ENCODE results near the gene HSPA1A. TPM values are rescaled to one million over a fixed set of nuclear protein-coding genes. Genes with fewer than 3 reads are reported as not detected.

Gene HSPA1A
- total and polyA plus RNA-seq, 9 of the 15 experiments (the other 6 are each of a cell fraction or from before 2014, with no cell fraction given), result 2.2 to 273 (median 107) TPM

DNA sequence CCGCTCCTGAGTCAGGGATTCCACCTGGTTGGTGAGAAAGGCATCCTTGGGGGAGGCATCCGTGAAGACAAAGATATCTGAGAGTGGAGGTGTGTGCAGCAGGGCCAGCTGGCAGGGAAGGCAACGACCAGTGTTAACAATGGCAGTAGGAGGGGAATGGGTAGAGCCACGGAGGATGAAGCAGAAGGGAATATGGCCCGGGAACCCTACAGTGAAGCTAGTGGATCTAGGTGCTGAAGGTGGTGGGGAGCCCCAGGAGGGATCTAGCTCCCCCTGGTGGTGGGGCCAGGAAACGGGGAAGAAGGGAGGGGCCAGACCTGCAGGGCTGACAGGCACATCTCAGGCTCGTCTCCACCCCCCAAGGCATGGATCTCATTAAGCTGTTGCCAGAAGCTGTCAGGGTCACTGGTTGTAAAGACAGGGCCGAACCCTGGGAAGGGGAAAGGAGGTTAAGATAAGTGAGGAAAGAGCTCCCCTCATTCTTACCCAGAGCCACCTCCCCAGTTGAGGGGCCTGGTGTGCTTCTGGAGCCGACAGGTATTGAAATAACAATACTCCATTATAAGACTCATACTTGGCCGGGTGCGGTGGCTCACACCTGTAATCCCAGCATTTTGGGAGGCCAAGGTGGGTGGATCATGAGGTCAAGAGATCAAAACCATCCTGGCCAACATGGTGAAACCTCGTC is 45.5 kb upstream of the HSPA1A start (continued):
- TF ChIP-seq ATF2 (CRISPR knock-in tag; IDR thresholded peaks at IDR 0.05) (no peak), ETV6 (IDR thresholded peaks at IDR 0.05; ENCODE audit: borderline replicate concordance in 1 of 2, low read depth in 2 of 2, low read length in 1 of 2) (0 out of 4 replicates have a peak, but pooled peaks of 1 of the 2 experiments have one; percentile 63), ETV6 (CRISPR knock-in tag; IDR thresholded peaks at IDR 0.05; ENCODE audit: borderline replicate concordance) (0 out of 2 replicates have a peak, but pooled peaks have one; percentile 81), SMARCE1 (IDR thresholded peaks at IDR 0.05) (peak; percentile 70; the same call in 1 of the 2 replicates), TRIM24 (IDR thresholded peaks at IDR 0.05) (no peak), ZNF764 (CRISPR knock-in tag; IDR thresholded peaks at IDR 0.05; ENCODE audit: low read depth) (no peak), JUN (IDR thresholded peaks at IDR 0.05; ENCODE audit: borderline replicate concordance, low read depth, low read length) (peak; percentile 89), JUN (CRISPR knock-in tag; IDR thresholded peaks at IDR 0.05; ENCODE audit: borderline replicate concordance) (0 out of 2 replicates have a peak, but pooled peaks have one; percentile 47), RBM34 (IDR thresholded peaks at IDR 0.05; ENCODE audit: borderline replicate concordance, insufficient read depth, low read length) (no peak), CBX3 (IDR thresholded peaks at IDR 0.05; ENCODE audit: borderline replicate concordance in 1 of 2, low read length in 2 of 2) (peak in 1 of 2 experiments; percentile 88; a peak in 1 of 3 replicates), MECOM (CRISPR knock-in tag; IDR thresholded peaks at IDR 0.05) (no peak), MTA1 (IDR thresholded peaks at IDR 0.05; ENCODE audit: borderline replicate concordance) (peak; percentile 78; the same call in 1 of the 2 replicates), ARID1B (IDR thresholded peaks at IDR 0.05) (peak; percentile 60), ZBTB9 (CRISPR knock-in tag; IDR thresholded peaks at IDR 0.05) (peak; percentile 65; the same call in 1 of the 2 replicates), ZSCAN32 (CRISPR knock-in tag; IDR thresholded peaks at IDR 0.05) (0 out of 2 replicates have a peak, but pooled peaks have one; percentile 10), MAZ (CRISPR knock-in tag; conservative IDR thresholded peaks at IDR 0.05 in 1 of 2, IDR thresholded peaks at IDR 0.05 in 1 of 2) (peak; percentile 98 to 99), RFX7 (CRISPR knock-in tag; IDR thresholded peaks at IDR 0.05) (no peak), ZBTB34 (CRISPR knock-in tag; IDR thresholded peaks at IDR 0.05) (no peak), SAP30 (IDR thresholded peaks at IDR 0.05; ENCODE audit: borderline replicate concordance, insufficient read depth, low read depth, low read length, poor library complexity, severe bottlenecking) (no peak), ZNF3 (CRISPR knock-in tag; IDR thresholded peaks at IDR 0.05) (no peak), PCBP2 (IDR thresholded peaks at IDR 0.05; ENCODE audit: low read depth, low read length, poor library complexity, severe bottlenecking) (no peak)
- TF ChIP-seq, protein P1, sequence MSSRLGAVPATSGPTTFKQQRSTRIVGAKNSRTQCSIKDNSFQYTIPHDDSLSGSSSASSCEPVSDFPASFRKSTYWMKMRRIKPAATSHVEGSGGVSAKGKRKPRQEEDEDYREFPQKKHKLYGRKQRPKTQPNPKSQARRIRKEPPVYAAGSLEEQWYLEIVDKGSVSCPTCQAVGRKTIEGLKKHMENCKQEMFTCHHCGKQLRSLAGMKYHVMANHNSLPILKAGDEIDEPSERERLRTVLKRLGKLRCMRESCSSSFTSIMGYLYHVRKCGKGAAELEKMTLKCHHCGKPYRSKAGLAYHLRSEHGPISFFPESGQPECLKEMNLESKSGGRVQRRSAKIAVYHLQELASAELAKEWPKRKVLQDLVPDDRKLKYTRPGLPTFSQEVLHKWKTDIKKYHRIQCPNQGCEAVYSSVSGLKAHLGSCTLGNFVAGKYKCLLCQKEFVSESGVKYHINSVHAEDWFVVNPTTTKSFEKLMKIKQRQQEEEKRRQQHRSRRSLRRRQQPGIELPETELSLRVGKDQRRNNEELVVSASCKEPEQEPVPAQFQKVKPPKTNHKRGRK (tag; IDR thresholded peaks at IDR 0.05), result peak; percentile 60
